ENCODE data around the gene CMTM7.

DNA sequence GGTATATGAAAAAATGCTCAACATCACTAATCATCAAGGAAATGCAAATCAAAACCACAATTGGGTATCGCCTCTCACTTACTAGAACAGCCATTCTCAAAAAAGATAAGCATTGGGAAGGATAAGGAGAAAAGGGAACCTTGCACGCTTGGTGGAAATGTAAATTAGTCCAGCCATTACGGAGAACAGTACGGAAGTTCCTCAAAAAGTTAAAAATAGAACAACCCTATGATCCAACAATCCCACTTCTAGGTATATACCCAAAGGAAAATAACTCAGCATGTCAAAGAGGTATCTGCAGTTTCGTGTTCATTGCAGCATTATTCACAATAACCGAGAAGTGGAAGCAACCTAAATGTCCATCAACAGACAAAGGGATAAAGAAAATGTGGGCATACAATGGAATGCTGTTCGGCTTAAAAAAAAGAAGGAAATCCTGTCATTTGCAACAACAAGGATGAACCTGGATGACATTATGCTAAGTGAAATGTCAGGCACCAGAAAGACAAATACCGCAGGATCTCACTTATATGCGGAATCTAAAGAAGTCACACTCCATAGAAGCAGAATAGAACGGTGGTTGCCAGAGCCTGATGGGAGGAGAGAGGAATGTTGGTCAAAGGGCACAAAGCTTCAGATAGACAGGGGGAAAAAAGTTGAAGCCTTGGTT, 11.7 kb upstream of the CMTM7 start:
- no peak for TF ChIP-seq CTCF (IDR thresholded peaks at IDR 0.05; ENCODE audit: insufficient read depth, low read length)
- TF ChIP-seq REST (IDR thresholded peaks at IDR 0.05; ENCODE audit: insufficient replicate concordance, low read depth): no peak
- TF ChIP-seq POLR2AphosphoS5 (IDR thresholded peaks at IDR 0.05; ENCODE audit: low read depth): no peak
